ENCODE results near the gene RTP2.
"Not testable (repeated sequence)": the region's sequence is repeated elsewhere in the genome, so short reads cannot be mapped to it uniquely, and the experiment has no call there.

Gene RTP2

GRCh38 chr3:187698499-187699399 lies 3.6 kb downstream of the RTP2 start:
- TF ChIP-seq POLR2A (IDR thresholded peaks at IDR 0.05; ENCODE audit: low read depth, low read length), result no peak
- TF ChIP-seq PAX5 (IDR thresholded peaks at IDR 0.05; ENCODE audit: insufficient read depth, low read length, severe bottlenecking), result no peak
- TF ChIP-seq POU2F2 (IDR thresholded peaks at IDR 0.05; ENCODE audit: low read depth, low read length), result no peak
- TF ChIP-seq SPI1 (IDR thresholded peaks at IDR 0.05; ENCODE audit: low read depth, low read length), result no peak
- no peak for TF ChIP-seq TAF1 (IDR thresholded peaks at IDR 0.05; ENCODE audit: low read depth, low read length)
- no peak for FAIRE-seq

GRCh38 chr3:187696021-187696420 lies 6.3 kb downstream of the RTP2 start:
- DNase-seq (ENCODE audit: insufficient read length, low spot score) (no peak), FAIRE-seq (no peak)
- TF ChIP-seq SPI1 (IDR thresholded peaks at IDR 0.05; ENCODE audit: low read depth, low read length), result no peak
- TF ChIP-seq TAF1 (IDR thresholded peaks at IDR 0.05; ENCODE audit: low read depth, low read length), result no peak
- TF ChIP-seq POU2F2 (IDR thresholded peaks at IDR 0.05; ENCODE audit: low read depth, low read length), result no peak
- TF ChIP-seq POLR2AphosphoS5 (IDR thresholded peaks at IDR 0.05; ENCODE audit: low read depth, low read length), result no peak
- no peak for TF ChIP-seq PAX5 (IDR thresholded peaks at IDR 0.05; ENCODE audit: insufficient read depth, low read length, severe bottlenecking)

More at GRCh38 chr3:187698499-187699399, 3.6 kb downstream of the RTP2 start:
- no peak for DNase-seq (ENCODE audit: insufficient read length, low spot score)

GRCh38 chr3:187695449-187695848 lies 6.9 kb downstream of the RTP2 start:
- DNase-seq (ENCODE audit: insufficient read length, low spot score), result no peak
- no peak for FAIRE-seq
- TF ChIP-seq POLR2A (IDR thresholded peaks at IDR 0.05; ENCODE audit: low read depth, low read length) (no peak), TAF1 (IDR thresholded peaks at IDR 0.05; ENCODE audit: low read depth, low read length) (no peak), POLR2AphosphoS5 (IDR thresholded peaks at IDR 0.05; ENCODE audit: low read depth, low read length) (no peak), PAX5 (IDR thresholded peaks at IDR 0.05; ENCODE audit: insufficient read depth, low read length, severe bottlenecking) (no peak), POU2F2 (IDR thresholded peaks at IDR 0.05; ENCODE audit: low read depth, low read length) (no peak)

GRCh38 chr3:187694801-187695200 lies 7.6 kb downstream of the RTP2 start:
- FAIRE-seq, result no peak
- DNase-seq (ENCODE audit: insufficient read length, low spot score), result no peak
- TF ChIP-seq TAF1 (IDR thresholded peaks at IDR 0.05; ENCODE audit: low read depth, low read length), result no peak
- no peak for TF ChIP-seq POLR2A (IDR thresholded peaks at IDR 0.05; ENCODE audit: low read depth, low read length)
- TF ChIP-seq POLR2AphosphoS5 (IDR thresholded peaks at IDR 0.05; ENCODE audit: low read depth, low read length), result no peak
- TF ChIP-seq PAX5 (IDR thresholded peaks at IDR 0.05; ENCODE audit: insufficient read depth, low read length, severe bottlenecking), result no peak
- TF ChIP-seq POU2F2 (IDR thresholded peaks at IDR 0.05; ENCODE audit: low read depth, low read length), result no peak
- TF ChIP-seq SPI1 (IDR thresholded peaks at IDR 0.05; ENCODE audit: low read depth, low read length), result no peak

GRCh38 chr3:187693431-187693830 lies 8.9 kb downstream of the RTP2 start:
- no peak for TF ChIP-seq TAF1 (IDR thresholded peaks at IDR 0.05; ENCODE audit: low read depth, low read length)
- DNase-seq (ENCODE audit: insufficient read length, low spot score) (no peak), FAIRE-seq (no peak)

- no peak for DNase-seq (ENCODE audit: insufficient read length, low spot score)
- no peak for FAIRE-seq
- TF ChIP-seq TAF1 (IDR thresholded peaks at IDR 0.05; ENCODE audit: low read depth, low read length) (no peak), POLR2A (IDR thresholded peaks at IDR 0.05; ENCODE audit: low read depth, low read length) (no peak), POLR2AphosphoS5 (IDR thresholded peaks at IDR 0.05; ENCODE audit: low read depth, low read length) (no peak), SPI1 (IDR thresholded peaks at IDR 0.05; ENCODE audit: low read depth, low read length) (no peak), POU2F2 (IDR thresholded peaks at IDR 0.05; ENCODE audit: low read depth, low read length) (no peak), PAX5 (IDR thresholded peaks at IDR 0.05; ENCODE audit: insufficient read depth, low read length, severe bottlenecking) (no peak)
Observed at GRCh38 chr3:187689984-187690383, 12.4 kb downstream of the RTP2 start.

GRCh38 chr3:187686621-187687273 lies 15.6 kb downstream of the RTP2 start:
- TF ChIP-seq TAF1 (IDR thresholded peaks at IDR 0.05; ENCODE audit: low read depth, low read length), result no peak
- DNase-seq (ENCODE audit: insufficient read length, low spot score), result no peak
- FAIRE-seq, result no peak

- TF ChIP-seq POLR2A (IDR thresholded peaks at IDR 0.05; ENCODE audit: low read depth, low read length) (no peak), POU2F2 (IDR thresholded peaks at IDR 0.05; ENCODE audit: low read depth, low read length) (no peak), TAF1 (IDR thresholded peaks at IDR 0.05; ENCODE audit: low read depth, low read length) (no peak), SPI1 (IDR thresholded peaks at IDR 0.05; ENCODE audit: low read depth, low read length) (no peak), POLR2AphosphoS5 (IDR thresholded peaks at IDR 0.05; ENCODE audit: low read depth, low read length) (no peak), PAX5 (IDR thresholded peaks at IDR 0.05; ENCODE audit: insufficient read depth, low read length, severe bottlenecking) (no peak)
- no peak for FAIRE-seq
Observed at GRCh38 chr3:187685948-187686347, 16.4 kb downstream of the RTP2 start.

GRCh38 chr3:187684880-187685279 lies 17.5 kb downstream of the RTP2 start:
- FAIRE-seq (no peak), DNase-seq (ENCODE audit: insufficient read length, low spot score) (no peak)
- no peak for TF ChIP-seq POU2F2 (IDR thresholded peaks at IDR 0.05; ENCODE audit: low read depth, low read length)
- no peak for TF ChIP-seq POLR2AphosphoS5 (IDR thresholded peaks at IDR 0.05; ENCODE audit: low read depth, low read length)
- TF ChIP-seq TAF1 (IDR thresholded peaks at IDR 0.05; ENCODE audit: low read depth, low read length), result no peak
- TF ChIP-seq SPI1 (IDR thresholded peaks at IDR 0.05; ENCODE audit: low read depth, low read length), result no peak
- no peak for TF ChIP-seq POLR2A (IDR thresholded peaks at IDR 0.05; ENCODE audit: low read depth, low read length)
- TF ChIP-seq PAX5 (IDR thresholded peaks at IDR 0.05; ENCODE audit: insufficient read depth, low read length, severe bottlenecking), result no peak

More at GRCh38 chr3:187685948-187686347, 16.4 kb downstream of the RTP2 start:
- DNase-seq (ENCODE audit: insufficient read length, low spot score), result no peak

GRCh38 chr3:187684444-187684843 lies 17.9 kb downstream of the RTP2 start:
- no peak for DNase-seq (ENCODE audit: insufficient read length, low spot score)
- TF ChIP-seq TAF1 (IDR thresholded peaks at IDR 0.05; ENCODE audit: low read depth, low read length) (no peak), POU2F2 (IDR thresholded peaks at IDR 0.05; ENCODE audit: low read depth, low read length) (no peak), PAX5 (IDR thresholded peaks at IDR 0.05; ENCODE audit: insufficient read depth, low read length, severe bottlenecking) (no peak), POLR2AphosphoS5 (IDR thresholded peaks at IDR 0.05; ENCODE audit: low read depth, low read length) (no peak), SPI1 (IDR thresholded peaks at IDR 0.05; ENCODE audit: low read depth, low read length) (no peak)
- FAIRE-seq, result no peak

GRCh38 chr3:187681756-187682155 lies 20.6 kb downstream of the RTP2 start:
- FAIRE-seq; DNase-seq (ENCODE audit: insufficient read length, low spot score): not testable (repeated sequence)
